DND-41 (cell line): Measurements from ENCODE around the gene KISS1R.
"Not testable (repeated sequence)": the region's sequence is repeated elsewhere in the genome, so short reads cannot be mapped to it uniquely, and the experiment has no call there.

ENCODE experiments used
- ATAC-seq: fragments of 200-7000 bp; cut with Tn5 transposase; 3 replicates; pipeline ENCODE4 v1.9.1; 2021; ENCODE audit warnings: low read depth; ENCODE audit not compliant: insufficient read depth
- DNase-seq: peaks from one replicate; pipeline ENCODE4 v3.0.0-alpha.2; 2020
- H2AFZ ChIP-seq: 2 replicates; pipeline ENCODE4 v1.6.0; 2012; ENCODE audit warnings: low read depth, low read length
- H3K27ac ChIP-seq: 2 replicates; pipeline ENCODE4 v1.5.1; 2012; ENCODE audit warnings: low read length, inconsistent platforms
- H3K27me3 ChIP-seq: fragments of 200-600 bp; sonication (generic); 2 replicates; pipeline ENCODE4 v1.6.0; 2012; ENCODE audit warnings: low read length, mild to moderate bottlenecking, inconsistent platforms; ENCODE audit not compliant: insufficient read depth, poor library complexity
- H3K36me3 ChIP-seq: 2 replicates; pipeline ENCODE4 v1.5.1; 2012; ENCODE audit warnings: low read length, inconsistent platforms; ENCODE audit not compliant: insufficient read depth
- H3K4me1 ChIP-seq: 2 replicates; pipeline ENCODE4 v1.5.1; 2012; ENCODE audit warnings: mild to moderate bottlenecking, low read length; ENCODE audit not compliant: insufficient read depth
- H3K4me2 ChIP-seq: 2 replicates; pipeline ENCODE4 v1.6.0; 2012; ENCODE audit warnings: mild to moderate bottlenecking, moderate library complexity, low read length, inconsistent platforms; ENCODE audit not compliant: insufficient read depth
- H3K4me3 ChIP-seq, 2 experiments: fragments of 200-600 bp in 1 of 2; shearing (Covaris generic) in 1 of 2; 2 replicates each; pipeline ENCODE4 v1.5.1; 2012 to 2016; ENCODE audit warnings: inconsistent platforms in 2 of 2, low read length in 2 of 2, mild to moderate bottlenecking in 2 of 2, low read depth in 1 of 2, moderate library complexity in 1 of 2
- H3K79me2 ChIP-seq: 2 replicates; pipeline ENCODE4 v1.6.0; 2012; ENCODE audit warnings: low read length, inconsistent platforms; ENCODE audit not compliant: insufficient read depth
- H3K9ac ChIP-seq: 2 replicates; pipeline ENCODE4 v1.6.0; 2012; ENCODE audit warnings: low read depth, mild to moderate bottlenecking, inconsistent platforms, low read length, moderate library complexity
- H3K9me3 ChIP-seq: 2 replicates; pipeline ENCODE4 v1.5.1; 2012; ENCODE audit warnings: low read length, moderate library complexity, mild to moderate bottlenecking, inconsistent platforms; ENCODE audit not compliant: insufficient read depth, severe bottlenecking
- H4K20me1 ChIP-seq: 2 replicates; pipeline ENCODE4 v1.6.0; 2012; ENCODE audit warnings: low read length; ENCODE audit not compliant: insufficient read depth
- EZH2 ChIP-seq: IDR thresholded peaks from 3 replicates; pipeline ENCODE4 v1.6.1; 2012; ENCODE audit warnings: borderline replicate concordance, low read depth, mild to moderate bottlenecking, moderate library complexity, low read length, inconsistent platforms; ENCODE audit not compliant: severe bottlenecking
- TF ChIP-seq, protein P1 (sequence below): IDR thresholded peaks from 2 replicates; pipeline ENCODE4 v1.5.1; 2012; ENCODE audit warnings: borderline replicate concordance, low read length, moderate library complexity, mild to moderate bottlenecking; ENCODE audit not compliant: poor library complexity, severe bottlenecking; ENCODE audit errors: extremely low read depth

Gene KISS1R

DNA sequence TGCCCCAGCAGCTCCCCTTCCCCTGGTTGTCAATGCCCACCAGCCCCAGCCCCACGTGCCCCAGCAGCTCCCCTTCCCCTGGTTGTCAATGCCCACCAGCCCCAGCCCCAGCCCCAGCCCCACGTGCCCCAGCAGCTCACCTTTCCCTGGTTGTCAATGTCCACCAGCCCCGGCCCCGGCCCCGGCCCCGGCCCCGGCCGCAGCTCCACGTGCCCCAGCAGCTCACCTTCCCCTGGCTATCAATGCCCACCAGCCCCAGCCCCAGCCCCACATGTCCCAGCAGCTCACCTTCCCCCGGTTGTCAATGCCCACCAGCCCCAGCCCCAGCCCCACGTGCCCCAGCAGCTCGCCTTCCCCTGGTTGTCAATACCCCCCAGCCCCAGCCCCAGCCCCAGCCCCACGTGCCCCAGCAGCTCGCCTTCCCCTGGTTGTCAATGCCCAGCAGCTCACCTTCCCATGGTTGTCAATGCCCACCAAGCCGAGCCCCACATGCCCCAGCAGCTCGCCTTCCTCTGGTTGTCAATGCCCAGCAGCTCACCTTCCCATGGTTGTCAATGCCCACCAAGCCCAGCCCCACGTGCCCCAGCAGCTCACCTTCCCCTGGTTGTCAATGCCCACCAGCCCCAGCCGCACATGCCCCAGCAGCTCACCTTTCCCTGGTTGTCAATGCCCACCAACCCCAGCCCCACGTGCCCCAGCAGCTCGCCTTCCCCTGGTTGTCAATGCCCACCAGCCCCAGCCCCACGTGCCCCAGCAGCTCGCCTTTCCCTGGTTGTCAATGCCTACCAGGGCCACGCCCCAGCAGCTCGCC lies 38.2 kb upstream of the KISS1R start:
- not testable (repeated sequence) for H4K20me1 ChIP-seq, H3K9ac ChIP-seq, H2AFZ ChIP-seq, DNase-seq, H3K4me2 ChIP-seq, H3K9me3 ChIP-seq, H3K27ac ChIP-seq, H3K27me3 ChIP-seq, H3K79me2 ChIP-seq, H3K4me1 ChIP-seq, H3K4me3 ChIP-seq, ATAC-seq
- H3K36me3 ChIP-seq = peaks cover 66% of the 10 kb centered on the region

DNA sequence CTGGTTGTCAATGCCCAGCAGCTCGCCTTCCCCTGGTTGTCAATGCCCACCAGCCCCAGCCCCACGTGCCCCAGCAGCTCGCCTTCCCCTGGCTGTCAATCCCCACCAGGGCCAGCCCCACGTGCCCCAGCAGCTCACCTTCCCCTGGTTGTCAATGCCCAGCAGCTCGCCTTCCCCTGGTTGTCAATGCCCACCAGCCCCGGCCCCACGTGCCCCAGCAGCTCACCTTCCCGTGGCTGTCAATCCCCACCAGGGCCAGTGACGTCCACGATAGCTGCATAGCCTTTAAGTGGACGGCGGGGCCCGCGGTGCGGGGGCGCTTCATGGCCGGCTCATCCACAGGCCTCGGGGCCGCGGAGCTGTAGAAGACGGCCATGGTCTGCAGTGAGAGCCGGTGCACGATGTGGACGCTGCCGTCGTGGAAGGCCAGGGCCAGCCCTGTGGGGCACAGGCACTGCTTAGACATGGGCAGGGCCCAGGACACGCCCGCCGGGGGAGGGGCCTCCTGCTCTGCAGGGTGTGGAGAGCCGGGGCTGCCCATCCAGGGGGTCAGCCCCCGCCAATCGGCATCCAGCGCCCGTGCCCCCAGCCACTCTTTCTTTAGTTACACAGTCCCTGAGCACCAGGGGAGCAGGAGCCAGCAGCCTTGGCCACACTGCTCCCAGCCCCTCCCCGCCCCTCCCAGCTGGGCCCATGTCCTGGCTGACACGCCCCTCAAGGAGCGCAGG lies 37.3 kb upstream of the KISS1R start:
- no peak overlapping the region for H2AFZ ChIP-seq
- no peak for ATAC-seq

DNA sequence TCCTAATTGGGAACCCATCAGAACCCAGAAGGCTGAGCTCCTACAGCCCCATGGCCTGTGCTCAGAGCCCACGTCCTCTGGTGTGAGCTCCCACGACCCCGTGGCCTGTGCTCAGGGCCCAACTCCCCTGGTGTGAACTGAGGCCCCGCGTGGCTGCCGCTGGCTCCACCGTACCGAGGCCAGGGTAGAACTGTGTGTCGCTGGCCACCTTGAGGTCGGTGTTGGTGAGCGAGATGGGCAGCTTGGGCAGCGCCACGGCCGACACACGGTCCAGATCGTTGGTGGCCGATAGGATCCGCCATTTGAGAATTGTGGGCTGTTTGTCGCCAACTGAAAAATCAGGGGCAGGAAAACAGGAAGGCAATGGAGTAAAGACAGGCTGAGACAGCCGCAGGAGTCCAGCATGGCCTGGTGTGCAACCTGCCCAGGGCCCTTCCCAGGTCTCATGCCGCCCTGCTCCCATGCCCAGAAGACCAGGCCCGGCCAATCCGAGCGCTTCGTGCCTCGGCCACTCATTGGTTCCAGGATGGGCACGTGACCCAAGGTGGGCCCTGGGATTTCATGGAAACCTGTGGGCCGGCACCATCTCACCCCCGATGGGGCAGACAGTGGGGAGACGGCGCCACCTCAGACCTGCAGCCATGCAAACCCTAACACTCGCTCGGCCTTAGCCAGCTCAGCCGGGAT lies 35.6 kb upstream of the KISS1R start:
- H3K27ac ChIP-seq = no peak overlapping the region
- peaks cover 5% of the 10 kb centered on the region; the same call in 1 of the 2 replicates for H4K20me1 ChIP-seq
- H3K9ac ChIP-seq = no peak overlapping the region
- TF ChIP-seq, protein P1, sequence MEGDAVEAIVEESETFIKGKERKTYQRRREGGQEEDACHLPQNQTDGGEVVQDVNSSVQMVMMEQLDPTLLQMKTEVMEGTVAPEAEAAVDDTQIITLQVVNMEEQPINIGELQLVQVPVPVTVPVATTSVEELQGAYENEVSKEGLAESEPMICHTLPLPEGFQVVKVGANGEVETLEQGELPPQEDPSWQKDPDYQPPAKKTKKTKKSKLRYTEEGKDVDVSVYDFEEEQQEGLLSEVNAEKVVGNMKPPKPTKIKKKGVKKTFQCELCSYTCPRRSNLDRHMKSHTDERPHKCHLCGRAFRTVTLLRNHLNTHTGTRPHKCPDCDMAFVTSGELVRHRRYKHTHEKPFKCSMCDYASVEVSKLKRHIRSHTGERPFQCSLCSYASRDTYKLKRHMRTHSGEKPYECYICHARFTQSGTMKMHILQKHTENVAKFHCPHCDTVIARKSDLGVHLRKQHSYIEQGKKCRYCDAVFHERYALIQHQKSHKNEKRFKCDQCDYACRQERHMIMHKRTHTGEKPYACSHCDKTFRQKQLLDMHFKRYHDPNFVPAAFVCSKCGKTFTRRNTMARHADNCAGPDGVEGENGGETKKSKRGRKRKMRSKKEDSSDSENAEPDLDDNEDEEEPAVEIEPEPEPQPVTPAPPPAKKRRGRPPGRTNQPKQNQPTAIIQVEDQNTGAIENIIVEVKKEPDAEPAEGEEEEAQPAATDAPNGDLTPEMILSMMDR = no peak
- TF ChIP-seq EZH2 = no peak
- H3K79me2 ChIP-seq = no peaks in the 10 kb centered on the region
- H2AFZ ChIP-seq = no peak overlapping the region
- H3K4me2 ChIP-seq = no peak overlapping the region
- H3K4me3 ChIP-seq = no peak overlapping the region
- peaks cover 69% of the 10 kb centered on the region for H3K36me3 ChIP-seq
- no peaks in the 10 kb centered on the region for H3K9me3 ChIP-seq
- ATAC-seq (no peak), DNase-seq (no peak)
- no peaks in the 10 kb centered on the region for H3K4me1 ChIP-seq
- H3K27me3 ChIP-seq = no peaks in the 10 kb centered on the region

More for the DNA sequence above, 37.3 kb upstream of the KISS1R start:
- no peaks in the 10 kb centered on the region for H3K4me1 ChIP-seq
- H3K27ac ChIP-seq = no peak overlapping the region
- no peak for TF ChIP-seq EZH2
- TF ChIP-seq, protein P1 = no peak
- no peak overlapping the region for H3K9ac ChIP-seq
- no peak overlapping the region for H3K4me2 ChIP-seq
- no peaks in the 10 kb centered on the region for H3K27me3 ChIP-seq
- DNase-seq = no peak
- no peaks in the 10 kb centered on the region for H3K79me2 ChIP-seq
- no peaks in the 10 kb centered on the region; the same call in 1 of the 2 replicates for H4K20me1 ChIP-seq
- H3K4me3 ChIP-seq = no peak overlapping the region
- peaks cover 68% of the 10 kb centered on the region for H3K36me3 ChIP-seq
- no peaks in the 10 kb centered on the region for H3K9me3 ChIP-seq
